Fibroblast of lung (primary cell): ENCODE results near the gene ABCG4. TPM values are rescaled to one million over a fixed set of nuclear protein-coding genes. Genes with fewer than 3 reads are reported as not detected.

Experiments
- DNase-seq, 2 donors: peaks; one replicate each; pipeline versions ENCODE4 v3.0.0 to v3.0.0-alpha.2; 2010; ENCODE audit warnings: low read depth in 2 of 2
- H2AFZ ChIP-seq: 2 replicates; pipeline ENCODE4 v1.5.1; 2012; ENCODE audit warnings: low read length, control low read depth, inconsistent platforms
- H3K27ac ChIP-seq: 2 replicates; pipeline ENCODE4 v1.5.1; 2011; ENCODE audit warnings: low read length, control low read depth; ENCODE audit not compliant: insufficient read depth
- H3K27me3 ChIP-seq: 2 replicates; pipeline ENCODE4 v1.5.1; 2011; ENCODE audit warnings: mild to moderate bottlenecking, low read length; ENCODE audit not compliant: control insufficient read depth, insufficient read depth
- H3K36me3 ChIP-seq: 2 replicates; pipeline ENCODE4 v1.5.1; 2011; ENCODE audit warnings: low read length; ENCODE audit not compliant: control insufficient read depth, insufficient read depth
- H3K4me1 ChIP-seq: 2 replicates; pipeline ENCODE4 v1.5.1; 2011; ENCODE audit warnings: low read length; ENCODE audit not compliant: control insufficient read depth, insufficient read depth; ENCODE audit errors: extremely low read depth
- H3K4me2 ChIP-seq: 2 replicates; pipeline ENCODE4 v1.5.1; 2011; ENCODE audit warnings: low read length, control low read depth; ENCODE audit not compliant: insufficient read depth; ENCODE audit errors: extremely low read depth
- H3K4me3 ChIP-seq, 4 experiments: fragments of 200-600 bp in 1 of 4; sonication (generic) in 1 of 4; replicated peaks in 1 of 4; 2 replicates each; pipeline ENCODE4 v1.5.1; 2011 to 2016; ENCODE audit warnings: low read length in 4 of 4, low read depth in 3 of 4, mild to moderate bottlenecking in 3 of 4, control low read depth in 2 of 4, inconsistent platforms in 1 of 4, mixed read lengths in 1 of 4; ENCODE audit not compliant: insufficient read depth in 1 of 4; ENCODE audit errors: control extremely low read depth in 1 of 4
- H3K79me2 ChIP-seq: 2 replicates; pipeline ENCODE4 v1.5.1; 2012; ENCODE audit warnings: mild to moderate bottlenecking, low read length, inconsistent platforms; ENCODE audit not compliant: control insufficient read depth, insufficient read depth
- H3K9ac ChIP-seq: 2 replicates; pipeline ENCODE4 v1.5.1; 2011; ENCODE audit warnings: mild to moderate bottlenecking, low read length, control low read depth; ENCODE audit not compliant: insufficient read depth
- H3K9me3 ChIP-seq: 2 replicates; pipeline ENCODE4 v1.5.1; 2012; ENCODE audit warnings: low read depth, low read length; ENCODE audit not compliant: control insufficient read depth, insufficient read depth
- H4K20me1 ChIP-seq: 2 replicates; pipeline ENCODE4 v1.5.1; 2011; ENCODE audit warnings: low read length; ENCODE audit not compliant: control insufficient read depth, insufficient read depth; ENCODE audit errors: extremely low read depth
- CTCF ChIP-seq, 2 donors: IDR thresholded peaks in 1 of 2; conservative IDR thresholded peaks in 1 of 2; 1 replicate in 1 of 2; 2 replicates in 1 of 2; pipeline ENCODE4 v1.5.1; 2011 to 2012; ENCODE audit warnings: low read length in 2 of 2, control low read depth in 1 of 2, inconsistent platforms in 1 of 2, low read depth in 1 of 2, mild to moderate bottlenecking in 1 of 2
- EZH2 ChIP-seq: IDR thresholded peaks from 2 replicates; pipeline ENCODE4 v1.5.1; 2012; ENCODE audit warnings: low read length, control low read depth, mild to moderate bottlenecking; ENCODE audit errors: missing control alignments
- polyA plus RNA-seq, 2 donors: library from polyadenylated mRNA; depleted of rRNA in 1 of 2; stranded (reverse) in 1 of 2; unstranded in 1 of 2; fragments of >200 nt; gene quantifications; 2 replicates each; pipeline ENCODE4 v1.2.1, GENCODE V29; 2011 to 2012; ENCODE audit warnings: missing spikeins in 1 of 2
- total RNA-seq: library from RNA; depleted of rRNA; stranded (reverse); fragments of >200 nt; gene quantifications from 2 replicates; pipeline ENCODE4 v1.2.1, GENCODE V29; 2014

The ABCG4 gene
- total and polyA plus RNA-seq, 2 donors (not counting 1 experiment from before 2014, with no cell fraction given) = 0.12 to 0.17 TPM

DNA sequence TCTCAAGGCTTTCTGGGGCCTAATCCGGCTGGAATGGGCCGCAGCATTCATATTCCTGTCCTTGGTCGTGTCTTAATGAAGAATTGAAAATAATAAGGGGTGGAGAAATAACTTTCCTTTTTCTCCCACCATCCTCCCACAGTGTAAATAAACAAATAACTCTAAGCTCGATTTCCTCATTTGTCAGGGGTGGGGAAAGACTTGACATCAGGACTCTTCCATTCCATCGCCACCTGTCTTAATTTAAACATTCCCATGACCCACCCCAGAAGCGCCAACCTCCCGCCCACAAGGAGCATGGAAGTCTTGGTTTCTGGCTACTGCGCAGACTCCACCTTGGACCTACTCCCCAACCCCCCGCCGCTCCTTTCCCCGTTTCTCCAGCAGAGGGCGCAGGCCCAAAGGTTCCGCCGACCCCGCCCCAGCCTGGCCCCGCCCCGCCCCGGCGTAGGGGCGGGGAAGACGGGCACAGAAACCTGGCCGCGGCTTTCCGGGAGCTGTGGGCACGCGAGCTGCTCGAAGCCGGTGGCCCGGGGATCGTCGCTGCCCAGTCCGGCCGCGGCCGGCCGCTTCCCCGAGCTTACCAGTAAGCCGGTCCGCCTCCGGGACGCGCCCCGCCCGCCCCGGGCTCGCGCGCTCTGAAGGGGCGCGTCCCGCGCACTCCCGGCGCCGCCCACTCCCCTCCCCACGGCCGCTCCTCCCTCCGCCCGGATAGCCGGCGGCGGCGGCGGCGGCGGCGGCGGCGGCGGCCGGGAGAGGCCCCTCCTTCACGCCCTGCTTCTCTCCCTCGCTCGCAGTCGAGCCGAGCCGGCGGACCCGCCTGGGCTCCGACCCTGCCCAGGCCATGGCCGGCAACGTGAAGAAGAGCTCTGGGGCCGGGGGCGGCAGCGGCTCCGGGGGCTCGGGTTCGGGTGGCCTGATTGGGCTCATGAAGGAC is 57.0 kb downstream of the ABCG4 start, which contains the start of gene CBL:
Gene CBL (plus strand): TSS at position 766 of the 937 bp plus-strand sequence. CDS start 79 bp downstream, at position 845.
- TF ChIP-seq CTCF (conservative IDR thresholded peaks at IDR 0.05 in 1 of 2, IDR thresholded peaks at IDR 0.05 in 1 of 2; ENCODE audit: low read depth in 1 of 2, low read length in 2 of 2) (peak; percentile 65 to 74), EZH2 (no peak)
- no peaks in the 10 kb centered on the region for H3K9me3 ChIP-seq
- H3K27me3 ChIP-seq = no peaks in the 10 kb centered on the region
- peak; percentile 72 to 87 for DNase-seq
- peaks cover 45% of the 10 kb centered on the region for H3K79me2 ChIP-seq
- H2AFZ ChIP-seq = peak within 1 kb of the TSS; percentile 73
- peak within 1 kb of the TSS; percentile 75 for H3K27ac ChIP-seq
- H3K4me2 ChIP-seq = peak within 1 kb of the TSS; percentile 85
- no peaks in the 10 kb centered on the region for H3K36me3 ChIP-seq
- H3K4me1 ChIP-seq = peaks cover 5% of the 10 kb centered on the region
- H3K9ac ChIP-seq = peak within 1 kb of the TSS; percentile 72
- peak within 1 kb of the TSS; percentile 92 to 99 (median 92) for H3K4me3 ChIP-seq
- no peaks in the 10 kb centered on the region for H4K20me1 ChIP-seq

GRCh38 chr11:119206511-119207414 is 57.9 kb downstream of the ABCG4 start:
- Histone ChIP-seq H3K79me2 (peaks cover 51% of the 10 kb centered on the region), H3K4me2 (peak overlapping the region; percentile 85), H3K4me3 (peak overlapping the region; percentile 92 to 99 (median 92)), H3K27ac (peak overlapping the region; percentile 75), H2AFZ (peak overlapping the region; percentile 68), H3K9me3 (no peaks in the 10 kb centered on the region), H3K9ac (peak overlapping the region; percentile 72), H4K20me1 (no peaks in the 10 kb centered on the region), H3K36me3 (no peaks in the 10 kb centered on the region), H3K4me1 (peaks cover 5% of the 10 kb centered on the region), H3K27me3 (no peaks in the 10 kb centered on the region)
- TF ChIP-seq CTCF (conservative IDR thresholded peaks at IDR 0.05 in 1 of 2, IDR thresholded peaks at IDR 0.05 in 1 of 2; ENCODE audit: low read depth in 1 of 2, low read length in 2 of 2) (no peak), EZH2 (no peak)
- DNase-seq = peak in 1 of 2 donors; percentile 37
